Measurements from ENCODE around the gene ARHGAP15. TPM values are rescaled to one million over a fixed set of nuclear protein-coding genes. Genes with fewer than 3 reads are reported as not detected.
A peak's percentile ranks its signal among the peaks of the same experiment; 100 is the strongest.

Gene ARHGAP15
- total and polyA plus RNA-seq, 2 experiments from 2014 or later, result 0.26 TPM; not detected in 1

- ATAC-seq (no peak), DNase-seq (ENCODE audit: low spot score) (no peak)
- TF ChIP-seq EZH2phosphoT487 (IDR thresholded peaks at IDR 0.05; ENCODE audit: unreplicated experiment) (no peak), CTCF (conservative IDR thresholded peaks at IDR 0.05; ENCODE audit: low read depth in 2 of 2) (no peak), ETS1 (IDR thresholded peaks at IDR 0.05) (no peak), POLR2AphosphoS5 (IDR thresholded peaks at IDR 0.05; ENCODE audit: low read depth) (no peak)
- Mint-ChIP-seq H3K27ac (no peak overlapping the region), H3K4me1 (peaks cover 12% of the 10 kb centered on the region), H3K27me3 (ENCODE audit: insufficient read depth, low read depth, poor library complexity) (no peaks in the 10 kb centered on the region), H3K9me3 (peaks cover 10% of the 10 kb centered on the region; the same call in 2 of the 3 replicates), H3K36me3 (ENCODE audit: low read depth) (peaks cover 10% of the 10 kb centered on the region; the same call in 2 of the 3 replicates), H3K4me3 (no peak overlapping the region)
- no peaks in the 10 kb centered on the region for H3F3A ChIP-seq (replicated peaks; ENCODE audit: low read depth)
- H3K9me2 ChIP-seq (ENCODE audit: insufficient read depth), result no peaks in the 10 kb centered on the region
- H2AFZ ChIP-seq, result no peak overlapping the region
- H4K20me1 ChIP-seq (replicated peaks; ENCODE audit: insufficient read depth), result no peaks in the 10 kb centered on the region
- H3K36me3 ChIP-seq (ENCODE audit: insufficient read depth), result no peaks in the 10 kb centered on the region
- H3K27ac ChIP-seq (ENCODE audit: low read depth), result no peak overlapping the region
- H3K4me1 ChIP-seq (ENCODE audit: insufficient read depth), result peaks cover 12% of the 10 kb centered on the region
- H3K79me2 ChIP-seq (replicated peaks; ENCODE audit: insufficient read depth), result no peaks in the 10 kb centered on the region
- H3K4me3 ChIP-seq, result no peak overlapping the region
- H3K27me3 ChIP-seq (ENCODE audit: insufficient read depth), result no peaks in the 10 kb centered on the region
- H3K4me2 ChIP-seq, result no peak overlapping the region
These were observed 108.0 kb downstream of the ARHGAP15 start for GRCh38 chr2:143237146-143237777.

- H2AFZ ChIP-seq, result 0 out of 2 replicates have a peak overlapping the region, but pooled peaks have one; percentile 1
- H3K27ac Mint-ChIP-seq, result peak overlapping the region; percentile 30
- H4K20me1 ChIP-seq (replicated peaks; ENCODE audit: insufficient read depth), result no peaks in the 10 kb centered on the region
- H3K27me3 Mint-ChIP-seq (ENCODE audit: insufficient read depth, low read depth, poor library complexity), result no peaks in the 10 kb centered on the region
- no peaks in the 10 kb centered on the region for H3K9me2 ChIP-seq (ENCODE audit: insufficient read depth)
- H3K4me1 ChIP-seq (ENCODE audit: insufficient read depth), result peaks cover 13% of the 10 kb centered on the region
- no peak overlapping the region for H3K4me3 ChIP-seq
- DNase-seq (ENCODE audit: low spot score), result peak; percentile 88
- H3K36me3 ChIP-seq (ENCODE audit: insufficient read depth), result no peaks in the 10 kb centered on the region
- H3K27me3 ChIP-seq (ENCODE audit: insufficient read depth), result no peaks in the 10 kb centered on the region
- peak overlapping the region; percentile 23; the same call in 2 of the 3 replicates for H3K4me3 Mint-ChIP-seq
- H3K36me3 Mint-ChIP-seq (ENCODE audit: low read depth), result no peaks in the 10 kb centered on the region
- TF ChIP-seq ZNF462 (CRISPR knock-in tag; IDR thresholded peaks at IDR 0.05) (peak; percentile 67; the same call in 1 of the 2 replicates), POLR2AphosphoS5 (IDR thresholded peaks at IDR 0.05; ENCODE audit: low read depth) (no peak), NANOG (IDR thresholded peaks at IDR 0.05; ENCODE audit: borderline replicate concordance) (peak; percentile 42; the same call in 1 of the 2 replicates), CREB1 (CRISPR knock-in tag; IDR thresholded peaks at IDR 0.05; ENCODE audit: low read depth) (no peak)
- H3K27ac ChIP-seq (ENCODE audit: low read depth), result peak overlapping the region; percentile 40; the same call in 1 of the 2 replicates
- no peaks in the 10 kb centered on the region for H3K79me2 ChIP-seq (replicated peaks; ENCODE audit: insufficient read depth)
- H3F3A ChIP-seq (replicated peaks; ENCODE audit: low read depth), result no peaks in the 10 kb centered on the region
- peak; percentile 98 for ATAC-seq
- H3K9me3 Mint-ChIP-seq, result no peaks in the 10 kb centered on the region
- peak overlapping the region; percentile 51; the same call in 1 of the 2 replicates for H3K4me2 ChIP-seq
- peaks cover 12% of the 10 kb centered on the region for H3K4me1 Mint-ChIP-seq
These were observed 112.3 kb downstream of the ARHGAP15 start for GRCh38 chr2:143241403-143242088.

Measured in GM23338 (cell line).